Testis (tissue), 2 donors: ENCODE data around the gene SOAT2.

ENCODE experiments used
- POLR2A ChIP-seq: fragments of 450-650 bp; IDR thresholded peaks from one replicate; pipeline ENCODE4 v1.6.1; 2017; ENCODE audit warnings: antibody characterized with exemption, mild to moderate bottlenecking, moderate library complexity
- TF ChIP-seq, protein P1 (sequence below), 3 experiments: fragments of 450-650 bp in 2 of 3; fragments of 200-600 bp in 1 of 3; sonication (generic) in 1 of 3; IDR thresholded peaks; one replicate each; pipeline ENCODE4 v1.5.1; 2016 to 2019; ENCODE audit warnings: antibody characterized with exemption in 3 of 3, mild to moderate bottlenecking in 2 of 3, moderate library complexity in 1 of 3

DNA sequence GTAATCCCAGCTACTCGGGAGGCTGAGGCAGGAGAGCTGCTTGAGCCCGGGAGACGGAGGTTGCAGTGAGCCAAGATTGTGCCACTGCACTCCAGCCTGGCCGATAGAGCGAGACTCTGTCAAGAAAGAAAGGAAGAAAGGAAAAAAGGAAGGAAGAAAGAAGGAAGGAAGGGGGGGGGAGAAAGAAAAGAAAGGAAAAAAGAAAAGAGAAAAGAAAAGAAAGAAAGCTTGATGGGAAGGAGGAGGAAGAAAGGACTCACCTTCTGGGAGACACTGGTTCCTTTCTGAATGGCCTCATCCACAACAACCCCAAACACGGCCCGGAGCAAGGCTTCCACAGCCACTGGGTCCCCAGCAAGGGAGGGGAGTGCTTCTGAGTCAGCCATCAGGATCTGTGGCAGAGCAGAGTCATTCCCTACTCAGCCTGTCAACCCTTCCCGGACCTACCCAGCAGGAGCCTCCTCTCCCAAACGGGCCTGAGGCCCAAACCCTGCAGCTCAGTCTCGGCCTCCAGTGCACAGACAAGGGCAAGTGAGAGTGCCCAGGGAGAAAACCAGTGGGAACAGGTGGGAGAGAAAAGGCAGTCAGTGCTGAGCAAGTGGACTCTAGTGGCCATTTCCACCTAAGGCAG is 69.9 kb downstream of the SOAT2 start:
- no peak for TF ChIP-seq POLR2A
- TF ChIP-seq, protein P1, sequence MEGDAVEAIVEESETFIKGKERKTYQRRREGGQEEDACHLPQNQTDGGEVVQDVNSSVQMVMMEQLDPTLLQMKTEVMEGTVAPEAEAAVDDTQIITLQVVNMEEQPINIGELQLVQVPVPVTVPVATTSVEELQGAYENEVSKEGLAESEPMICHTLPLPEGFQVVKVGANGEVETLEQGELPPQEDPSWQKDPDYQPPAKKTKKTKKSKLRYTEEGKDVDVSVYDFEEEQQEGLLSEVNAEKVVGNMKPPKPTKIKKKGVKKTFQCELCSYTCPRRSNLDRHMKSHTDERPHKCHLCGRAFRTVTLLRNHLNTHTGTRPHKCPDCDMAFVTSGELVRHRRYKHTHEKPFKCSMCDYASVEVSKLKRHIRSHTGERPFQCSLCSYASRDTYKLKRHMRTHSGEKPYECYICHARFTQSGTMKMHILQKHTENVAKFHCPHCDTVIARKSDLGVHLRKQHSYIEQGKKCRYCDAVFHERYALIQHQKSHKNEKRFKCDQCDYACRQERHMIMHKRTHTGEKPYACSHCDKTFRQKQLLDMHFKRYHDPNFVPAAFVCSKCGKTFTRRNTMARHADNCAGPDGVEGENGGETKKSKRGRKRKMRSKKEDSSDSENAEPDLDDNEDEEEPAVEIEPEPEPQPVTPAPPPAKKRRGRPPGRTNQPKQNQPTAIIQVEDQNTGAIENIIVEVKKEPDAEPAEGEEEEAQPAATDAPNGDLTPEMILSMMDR (IDR thresholded peaks at IDR 0.05), result no peak
